Heart right ventricle (tissue), 16 donors: ENCODE measurements around the gene MEGF11. TPM values are rescaled to one million over a fixed set of nuclear protein-coding genes. Genes with fewer than 3 reads are reported as not detected.

ENCODE experiments used
- ATAC-seq, 8 donors: fragments of 200-7000 bp; cut with Tn5 transposase; one replicate each; pipeline ENCODE4 v1.9.1; 2020; ENCODE audit warnings: mild to moderate bottlenecking in 8 of 8, moderate library complexity in 8 of 8, moderate number of reproducible peaks in 1 of 8
- DNase-seq, 2 donors: peaks; one replicate each; pipeline ENCODE4 v3.0.0-alpha.2; 2020
- H3K27ac ChIP-seq, 10 donors: fragments of 200-600 bp; sonication (generic) in 2 of 10; one replicate each; pipeline versions ENCODE4 v1.5.0 to v1.8.0; 2020 to 2022; ENCODE audit warnings: mild to moderate bottlenecking in 3 of 10
- H3K27me3 ChIP-seq, 7 donors: fragments of 200-600 bp; one replicate each; pipeline ENCODE4 v1.8.0; 2021 to 2022; ENCODE audit warnings: mild to moderate bottlenecking in 2 of 7
- H3K36me3 ChIP-seq, 9 donors: fragments of 200-600 bp; sonication (generic) in 1 of 9; one replicate each; pipeline versions ENCODE4 v1.5.0 to v1.8.0; 2020 to 2022; ENCODE audit warnings: mild to moderate bottlenecking in 2 of 9
- H3K4me1 ChIP-seq, 9 donors: fragments of 200-600 bp; sonication (generic) in 1 of 9; one replicate each; pipeline versions ENCODE4 v1.5.0 to v1.8.0; 2020 to 2022; ENCODE audit warnings: mild to moderate bottlenecking in 4 of 9
- H3K4me3 ChIP-seq, 10 donors: fragments of 200-600 bp; sonication (generic) in 2 of 10; one replicate each; pipeline versions ENCODE4 v1.5.0 to v1.8.0; 2020 to 2022; ENCODE audit warnings: mild to moderate bottlenecking in 7 of 10, moderate library complexity in 2 of 10
- H3K9me3 ChIP-seq, 11 donors: fragments of 200-600 bp in 10 of 11; sonication (generic) in 2 of 11; one replicate each; pipeline versions ENCODE4 v1.5.0 to v1.8.0; 2013 to 2022; ENCODE audit warnings: mild to moderate bottlenecking in 2 of 11, control low read depth in 1 of 11, moderate library complexity in 1 of 11
- WGBS, 2 donors: extraction: QIAGEN DNeasy Blood & Tissue Kit; methylation state at CpG; one replicate each; pipeline ENCODE4 v1.1.7; 2013; ENCODE audit warnings: inconsistent platforms in 1 of 2; 5-methylcytosine and 5-hydroxymethylcytosine counted together
- intact Hi-C, 10 donors: fragments of 100-400 bp; cut with DNase I; formaldehyde crosslinking; loops; one replicate each; pipeline versions ENCODE4 v1.11.1 to v1.14.2; 2022
- polyA plus RNA-seq, 2 donors: library from polyadenylated mRNA; stranded (reverse); fragments of 200-250 nt; gene quantifications; one replicate each; pipeline ENCODE4 v1.2.3, GENCODE V29; 2013
- total RNA-seq, 10 donors: library from RNA; stranded (reverse); fragmentation: NEBNext Ultra II Directional in 3 of 10; extraction: Animal tissue kit (Norgen Biotek cat#: 25700) in 3 of 10; gene quantifications; one replicate each; pipeline versions ENCODE4 v1.2.1 to v1.2.4, GENCODE V29; 2021 to 2023
- TF ChIP-seq, protein P1 (sequence below), 9 donors: fragments of 200-600 bp; sonication (generic) in 2 of 9; IDR thresholded peaks; one replicate each; pipeline versions ENCODE4 v1.5.0 to v1.8.0; 2021 to 2022; ENCODE audit warnings: antibody characterized with exemption in 9 of 9, mild to moderate bottlenecking in 5 of 9, moderate library complexity in 1 of 9
- donor health status: Arrhythmogenic right ventricular cardiomyopathy.
- donor health status: ischemic (EF 13 %, LVEDD 7.1; RV severe dilation, severe dysfunction).
- donor health status: healthy with polysubstance abuse.
- donor health status: DM: no; HTN: yes; CAD: no.
- donor health status: DM: no; HTN: no; CAD: no.
- donor health status: ischemic (EF 25% LVEDD 6.9; RV normal size, moderate dysfunction).
- donor health status: ischemic (EF 25% LVEDD 5.7; RV mildly dilated, moderate dysfunction).
- donor health status: healthy.
- donor health status: DM: yes; HTN: yes; CAD: no.
- donor health status: Ischemic cardiomyopathy.
- donor health status: ischemic (EF 35%, LVEDD 5.7; RV mildly dilated, moderate dysfunction).
- donor health status: nonischemic (EF 11% LVEDD 7.7; RV severe dilation, severe dysfunction).
- donor health status: DM: yes; HTN: yes; CAD: no.
- donor health status: PGD.
- donor health status: ischemic (EF 29% LVEDD 5.4; RV normal size, mild dysfunction).
- donor health status: nonischemic (EF 23%, LVEDD 6.1; RV moderate dilation, normal function).

The MEGF11 gene
- total and polyA plus RNA-seq, 12 donors: 0.03 TPM; not detected in 11

DNA sequence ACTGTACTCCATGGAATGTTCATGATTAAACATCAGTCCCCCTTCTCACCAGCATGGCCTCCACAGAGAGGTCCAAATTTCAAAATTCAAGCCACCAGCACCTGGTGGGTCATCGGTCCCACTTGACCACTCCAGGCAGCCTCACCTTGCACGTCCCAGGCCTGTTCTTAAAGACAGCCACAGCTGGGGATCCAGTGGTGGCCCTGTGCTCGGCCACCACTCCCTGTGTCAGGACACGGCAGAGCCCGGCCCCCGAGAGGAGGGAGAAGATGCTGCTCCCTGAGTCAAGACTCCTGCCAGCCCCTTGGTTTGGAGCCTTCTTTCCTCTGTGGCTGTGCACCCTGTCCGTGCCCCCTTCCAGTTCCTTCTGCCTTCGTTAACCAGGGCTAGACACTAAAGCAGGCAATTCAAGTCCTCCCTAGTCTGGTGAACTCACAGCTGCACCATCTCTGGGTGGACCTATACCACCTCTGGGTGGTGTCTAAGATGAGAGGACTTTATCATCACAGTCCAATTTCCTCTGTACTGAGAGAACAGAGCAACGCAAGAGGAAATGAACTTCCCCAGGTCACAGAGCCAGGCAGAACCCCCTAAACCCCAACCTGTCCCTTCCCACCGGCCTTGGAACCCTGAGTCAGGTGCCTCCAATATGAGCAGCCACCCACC, 97.1 kb downstream of the MEGF11 start:
- intact Hi-C loops: loop anchor here in 3 of 10 donors (10.0 kb wide), 2 partner anchors 112 to 172 kb away; no protein-coding TSS in a partner anchor
- 80 to 83% methylated on average over 10 of the region's 10 CpGs for WGBS, 2 donors
- H3K27me3 ChIP-seq: peaks cover 0 to 42% (median 27%) of the 10 kb centered on the region in 7 donors

DNA sequence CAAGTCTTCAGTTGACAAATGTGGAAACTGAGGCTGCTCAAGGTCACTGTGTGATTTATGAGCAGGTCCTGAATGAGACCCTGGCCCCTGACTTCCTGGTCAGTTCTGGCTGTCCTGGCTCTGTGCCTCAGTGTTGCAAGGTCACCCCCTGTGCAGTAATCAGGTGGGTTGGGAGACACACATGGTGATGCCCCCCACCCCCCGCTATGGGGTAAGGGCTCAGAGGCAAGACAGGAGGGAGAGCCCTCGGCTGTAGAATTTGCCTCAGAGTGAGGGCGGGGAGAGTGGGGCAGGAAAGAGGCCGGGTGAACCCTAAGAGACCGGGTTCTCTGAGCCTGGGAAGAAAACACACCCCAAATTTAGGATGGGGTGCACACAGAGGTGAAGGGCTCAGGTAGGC, 98.5 kb downstream of the MEGF11 start:
- Histone ChIP-seq H3K9me3 (no peaks in the 10 kb centered on the region), H3K4me3 (no peak overlapping the region), H3K4me1 (peaks cover 0 to 4% (median 0%) of the 10 kb centered on the region in 9 donors), H3K27ac (no peak overlapping the region), H3K36me3 (no peaks in the 10 kb centered on the region), H3K27me3 (peaks cover 0 to 50% (median 32%) of the 10 kb centered on the region in 7 donors)
- WGBS, 2 donors: 93% methylated on average over 5 of the region's 5 CpGs
- intact Hi-C loops: loop anchor here in 3 of 10 donors (10.0 kb wide), 2 partner anchors 110 to 170 kb away; no protein-coding TSS in a partner anchor
- ATAC-seq (no peak), DNase-seq (no peak)
- TF ChIP-seq, protein P1, sequence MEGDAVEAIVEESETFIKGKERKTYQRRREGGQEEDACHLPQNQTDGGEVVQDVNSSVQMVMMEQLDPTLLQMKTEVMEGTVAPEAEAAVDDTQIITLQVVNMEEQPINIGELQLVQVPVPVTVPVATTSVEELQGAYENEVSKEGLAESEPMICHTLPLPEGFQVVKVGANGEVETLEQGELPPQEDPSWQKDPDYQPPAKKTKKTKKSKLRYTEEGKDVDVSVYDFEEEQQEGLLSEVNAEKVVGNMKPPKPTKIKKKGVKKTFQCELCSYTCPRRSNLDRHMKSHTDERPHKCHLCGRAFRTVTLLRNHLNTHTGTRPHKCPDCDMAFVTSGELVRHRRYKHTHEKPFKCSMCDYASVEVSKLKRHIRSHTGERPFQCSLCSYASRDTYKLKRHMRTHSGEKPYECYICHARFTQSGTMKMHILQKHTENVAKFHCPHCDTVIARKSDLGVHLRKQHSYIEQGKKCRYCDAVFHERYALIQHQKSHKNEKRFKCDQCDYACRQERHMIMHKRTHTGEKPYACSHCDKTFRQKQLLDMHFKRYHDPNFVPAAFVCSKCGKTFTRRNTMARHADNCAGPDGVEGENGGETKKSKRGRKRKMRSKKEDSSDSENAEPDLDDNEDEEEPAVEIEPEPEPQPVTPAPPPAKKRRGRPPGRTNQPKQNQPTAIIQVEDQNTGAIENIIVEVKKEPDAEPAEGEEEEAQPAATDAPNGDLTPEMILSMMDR (IDR thresholded peaks at IDR 0.05): no peak

More for the DNA sequence above, 97.1 kb downstream of the MEGF11 start:
- Histone ChIP-seq H3K9me3 (no peaks in the 10 kb centered on the region), H3K27ac (no peak overlapping the region), H3K36me3 (no peaks in the 10 kb centered on the region), H3K4me3 (no peak overlapping the region), H3K4me1 (peaks cover 0 to 4% (median 0%) of the 10 kb centered on the region in 9 donors)
- TF ChIP-seq, protein P1 (IDR thresholded peaks at IDR 0.05): no peak
- no peak for ATAC-seq
- DNase-seq: no peak

DNA sequence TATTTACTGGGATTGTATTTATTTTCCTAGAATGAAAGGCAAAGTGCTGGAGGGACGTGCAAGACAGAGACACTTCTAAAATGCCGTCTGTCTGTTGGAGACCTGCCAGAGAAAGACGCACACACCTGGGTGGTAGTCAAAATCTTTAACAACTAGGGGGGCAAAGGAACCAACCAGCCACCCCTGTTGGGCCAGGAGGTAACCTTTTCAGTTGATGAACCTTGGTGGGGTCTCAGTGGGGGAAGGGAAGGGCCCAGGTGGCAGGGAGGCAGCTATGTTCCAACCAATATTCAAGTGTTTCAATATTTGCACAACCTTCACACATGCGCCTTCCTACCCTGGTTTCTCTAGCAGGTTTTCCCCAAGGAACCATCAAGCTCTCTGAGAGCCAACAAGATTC, 99.0 kb downstream of the MEGF11 start:
- Histone ChIP-seq H3K4me1 (peaks cover 0 to 4% (median 0%) of the 10 kb centered on the region in 9 donors), H3K9me3 (no peaks in the 10 kb centered on the region), H3K27ac (no peak overlapping the region), H3K36me3 (no peaks in the 10 kb centered on the region), H3K4me3 (no peak overlapping the region), H3K27me3 (peaks cover 0 to 50% (median 32%) of the 10 kb centered on the region in 7 donors)
- DNase-seq (no peak), ATAC-seq (no peak)
- intact Hi-C loops: loop anchor here in 3 of 10 donors (10.0 kb wide), 2 partner anchors 110 to 170 kb away; no protein-coding TSS in a partner anchor
- WGBS, 2 donors: 76 to 88% methylated on average over 4 of the region's 4 CpGs
- TF ChIP-seq, protein P1 (IDR thresholded peaks at IDR 0.05): no peak

DNA sequence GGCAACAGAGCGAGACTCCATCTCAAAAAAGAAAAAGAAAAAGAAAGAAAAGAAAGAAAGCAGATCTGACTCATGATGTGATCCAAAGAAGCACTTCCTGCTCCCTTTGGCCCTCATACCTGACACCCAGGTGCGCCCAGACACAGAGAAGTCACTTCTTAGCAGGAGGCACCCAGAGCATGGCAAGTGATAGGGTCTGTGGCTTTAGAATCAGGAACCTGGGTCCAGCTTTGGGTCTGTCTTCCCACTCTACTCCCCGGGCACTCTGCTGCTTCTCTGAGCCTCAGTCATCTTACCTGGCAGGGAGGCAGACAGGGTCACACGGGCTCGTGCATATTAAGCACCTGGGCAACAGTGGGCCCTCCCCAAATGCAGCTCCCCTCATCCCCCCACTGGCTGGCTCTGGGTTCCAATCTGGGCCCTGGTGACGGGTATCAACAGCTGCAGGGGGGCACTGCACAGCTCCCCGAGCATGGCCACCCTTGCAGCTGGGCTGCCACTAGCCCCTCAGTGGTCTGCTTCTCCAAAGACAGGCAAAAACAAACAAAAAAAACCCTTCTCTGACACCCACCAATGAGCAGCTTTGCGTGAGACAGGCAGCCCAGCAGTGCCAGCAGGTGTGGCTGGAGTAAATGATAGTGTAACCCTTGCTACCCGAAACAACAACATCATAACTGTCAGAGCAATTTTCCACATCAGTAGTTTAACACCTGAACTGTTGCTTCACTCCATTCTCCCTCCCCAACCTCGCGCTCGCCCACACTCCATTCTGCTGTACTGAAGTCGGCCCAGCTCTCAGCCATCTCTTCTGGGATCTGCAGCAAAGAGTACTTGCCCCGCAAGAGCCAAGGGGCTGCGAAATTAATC, 99.8 kb downstream of the MEGF11 start:
- peaks cover 0 to 4% (median 0%) of the 10 kb centered on the region in 9 donors for H3K4me1 ChIP-seq
- peaks cover 0 to 50% (median 32%) of the 10 kb centered on the region in 7 donors for H3K27me3 ChIP-seq
- TF ChIP-seq, protein P1 (IDR thresholded peaks at IDR 0.05): no peak
- intact Hi-C loops: loop anchor here in 3 of 10 donors (10.0 kb wide), 2 partner anchors 109 to 169 kb away; no protein-coding TSS in a partner anchor
- no peak overlapping the region for H3K4me3 ChIP-seq
- H3K27ac ChIP-seq: no peak overlapping the region
- H3K9me3 ChIP-seq: no peaks in the 10 kb centered on the region
- H3K36me3 ChIP-seq: no peaks in the 10 kb centered on the region
- ATAC-seq (no peak), DNase-seq (no peak)
- 71 to 74% methylated on average over 15 of the region's 15 CpGs for WGBS, 2 donors
